Measurements from ENCODE around the gene LTBP4.

The LTBP4 gene

GRCh38 chr19:40601134-40601974 is at the start of gene LTBP4:
LTBP4 (plus strand) TSS chr19:40601369; CDS start chr19:40601388, 19 bp downstream.
- peaks cover 13% of the 10 kb centered on the region for H3K27me3 ChIP-seq (ENCODE audit: insufficient read depth, low read length, poor library complexity)
- no peaks in the 10 kb centered on the region for H3K9me3 ChIP-seq (ENCODE audit: insufficient read depth, low read length, severe bottlenecking)
- no peaks in the 10 kb centered on the region for H3K79me2 ChIP-seq (ENCODE audit: insufficient read depth, low read length)
- H3K4me1 ChIP-seq (ENCODE audit: insufficient read depth, low read length): peaks cover 52% of the 10 kb centered on the region
- no peak within 1 kb of the TSS for H3K27ac ChIP-seq (ENCODE audit: low read length)
- no peak within 1 kb of the TSS for H2AFZ ChIP-seq (ENCODE audit: low read depth, low read length)
- peaks cover 3% of the 10 kb centered on the region; the same call in 1 of the 2 replicates for H4K20me1 ChIP-seq (ENCODE audit: insufficient read depth, low read length)
- H3K4me3 ChIP-seq (ENCODE audit: low read depth in 1 of 2, low read length in 2 of 2): no peak within 1 kb of the TSS
- H3K4me2 ChIP-seq (ENCODE audit: insufficient read depth, low read length): no peak within 1 kb of the TSS
- DNase-seq (no peak), ATAC-seq (ENCODE audit: insufficient read depth, low read depth) (no peak)
- no peak for TF ChIP-seq EZH2 (IDR thresholded peaks at IDR 0.05; ENCODE audit: borderline replicate concordance, low read depth, low read length, severe bottlenecking)
- TF ChIP-seq CTCF (IDR thresholded peaks at IDR 0.05; ENCODE audit: borderline replicate concordance, extremely low read depth, low read length, poor library complexity, severe bottlenecking): no peak
- H3K9ac ChIP-seq (ENCODE audit: low read depth, low read length): no peak within 1 kb of the TSS
- no peaks in the 10 kb centered on the region for H3K36me3 ChIP-seq (ENCODE audit: insufficient read depth, low read length)

- H3K79me2 ChIP-seq (ENCODE audit: insufficient read depth, low read length): no peaks in the 10 kb centered on the region
- no peak overlapping the region for H3K4me3 ChIP-seq (ENCODE audit: low read depth in 1 of 2, low read length in 2 of 2)
- H4K20me1 ChIP-seq (ENCODE audit: insufficient read depth, low read length): no peaks in the 10 kb centered on the region
- H2AFZ ChIP-seq (ENCODE audit: low read depth, low read length): no peak overlapping the region
- H3K27me3 ChIP-seq (ENCODE audit: insufficient read depth, low read length, poor library complexity): no peaks in the 10 kb centered on the region
- H3K9me3 ChIP-seq (ENCODE audit: insufficient read depth, low read length, severe bottlenecking): no peaks in the 10 kb centered on the region
- no peaks in the 10 kb centered on the region for H3K36me3 ChIP-seq (ENCODE audit: insufficient read depth, low read length)
- H3K4me2 ChIP-seq (ENCODE audit: insufficient read depth, low read length): no peak overlapping the region
- DNase-seq (no peak), ATAC-seq (ENCODE audit: insufficient read depth, low read depth) (no peak)
- no peaks in the 10 kb centered on the region for H3K4me1 ChIP-seq (ENCODE audit: insufficient read depth, low read length)
- H3K27ac ChIP-seq (ENCODE audit: low read length): no peak overlapping the region
- no peak overlapping the region for H3K9ac ChIP-seq (ENCODE audit: low read depth, low read length)
- TF ChIP-seq EZH2 (IDR thresholded peaks at IDR 0.05; ENCODE audit: borderline replicate concordance, low read depth, low read length, severe bottlenecking) (no peak), CTCF (IDR thresholded peaks at IDR 0.05; ENCODE audit: borderline replicate concordance, extremely low read depth, low read length, poor library complexity, severe bottlenecking) (no peak)
Observed at GRCh38 chr19:40552848-40553247, 48.3 kb upstream of the LTBP4 start.

- Histone ChIP-seq H3K79me2 (ENCODE audit: insufficient read depth, low read length) (no peaks in the 10 kb centered on the region), H3K9me3 (ENCODE audit: insufficient read depth, low read length, severe bottlenecking) (no peaks in the 10 kb centered on the region), H3K4me2 (ENCODE audit: insufficient read depth, low read length) (no peak overlapping the region), H2AFZ (ENCODE audit: low read depth, low read length) (no peak overlapping the region), H3K4me3 (ENCODE audit: low read depth in 1 of 2, low read length in 2 of 2) (no peak overlapping the region), H3K4me1 (ENCODE audit: insufficient read depth, low read length) (no peaks in the 10 kb centered on the region), H3K9ac (ENCODE audit: low read depth, low read length) (no peak overlapping the region), H3K36me3 (ENCODE audit: insufficient read depth, low read length) (no peaks in the 10 kb centered on the region), H3K27me3 (ENCODE audit: insufficient read depth, low read length, poor library complexity) (no peaks in the 10 kb centered on the region), H3K27ac (ENCODE audit: low read length) (no peak overlapping the region), H4K20me1 (ENCODE audit: insufficient read depth, low read length) (no peaks in the 10 kb centered on the region)
- ATAC-seq (ENCODE audit: insufficient read depth, low read depth): no peak
- DNase-seq: no peak
- no peak for TF ChIP-seq EZH2 (IDR thresholded peaks at IDR 0.05; ENCODE audit: borderline replicate concordance, low read depth, low read length, severe bottlenecking)
- TF ChIP-seq CTCF (IDR thresholded peaks at IDR 0.05; ENCODE audit: borderline replicate concordance, extremely low read depth, low read length, poor library complexity, severe bottlenecking): no peak
Observed at GRCh38 chr19:40553885-40554857, 47.0 kb upstream of the LTBP4 start.
